GM12873 (cell line): ENCODE results near the gene NANOS1.

Experiments
- CTCF ChIP-seq: IDR thresholded peaks from 2 replicates; pipeline ENCODE4 v1.5.1; 2012; ENCODE audit warnings: low read depth, mild to moderate bottlenecking, moderate library complexity, low read length, control low read depth; ENCODE audit not compliant: insufficient read depth; ENCODE audit errors: missing control alignments

Gene NANOS1

DNA sequence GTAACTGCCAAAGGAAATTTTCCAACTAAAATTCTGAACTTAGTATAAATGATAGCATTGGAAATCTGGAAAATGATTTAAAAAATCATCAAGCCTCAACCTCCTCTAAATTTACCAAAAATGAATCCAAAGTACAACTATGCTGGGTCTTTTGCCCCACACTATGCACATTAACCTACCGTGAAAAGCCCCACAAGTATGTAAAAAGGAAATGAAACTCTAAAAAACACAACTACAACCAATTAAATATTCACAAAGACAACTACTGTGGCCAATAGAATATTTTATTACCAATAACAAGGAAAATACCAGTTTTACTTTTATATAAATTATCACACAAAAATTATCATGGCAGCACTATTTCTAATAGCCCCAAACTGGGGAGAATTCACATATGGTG lies 31.8 kb downstream of the NANOS1 start:
- TF ChIP-seq CTCF, result no peak

GRCh38 chr10:119061926-119062325 lies 32.4 kb downstream of the NANOS1 start:
- TF ChIP-seq CTCF, result no peak

DNA sequence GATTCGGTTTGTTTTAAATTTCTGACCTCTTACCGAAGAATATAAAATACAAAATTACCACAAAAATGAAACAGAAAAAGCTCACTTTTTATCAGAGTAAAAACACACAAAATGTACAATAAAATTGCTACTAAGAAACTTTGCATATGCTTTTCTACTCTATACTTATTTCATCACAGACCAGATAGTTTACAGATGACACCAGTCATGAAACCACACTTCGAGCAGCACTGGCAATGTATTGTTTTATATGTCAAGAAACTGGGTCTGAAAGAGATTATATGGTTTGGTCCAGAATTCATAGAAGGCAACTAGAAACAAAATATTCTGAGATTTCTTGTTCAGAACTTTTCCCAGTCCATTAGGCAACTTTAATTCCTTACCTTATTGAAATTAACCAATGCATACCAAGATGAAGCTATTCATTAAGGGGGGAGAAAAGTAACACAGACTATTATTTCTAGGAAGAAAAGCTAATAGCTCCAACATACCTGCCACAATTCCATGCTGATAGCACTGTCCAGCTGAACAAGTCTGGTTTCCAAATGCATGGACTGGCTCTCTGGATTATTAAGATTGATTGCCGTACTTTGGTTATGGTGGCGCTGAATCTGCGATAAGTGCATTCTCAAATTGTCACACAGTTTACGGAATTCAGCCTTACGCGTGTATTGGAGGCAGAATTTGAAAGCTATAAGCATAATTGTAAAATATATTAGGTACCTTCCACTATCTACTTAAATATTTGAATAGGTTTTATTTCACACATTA lies 41.1 kb downstream of the NANOS1 start:
- no peak for TF ChIP-seq CTCF

DNA sequence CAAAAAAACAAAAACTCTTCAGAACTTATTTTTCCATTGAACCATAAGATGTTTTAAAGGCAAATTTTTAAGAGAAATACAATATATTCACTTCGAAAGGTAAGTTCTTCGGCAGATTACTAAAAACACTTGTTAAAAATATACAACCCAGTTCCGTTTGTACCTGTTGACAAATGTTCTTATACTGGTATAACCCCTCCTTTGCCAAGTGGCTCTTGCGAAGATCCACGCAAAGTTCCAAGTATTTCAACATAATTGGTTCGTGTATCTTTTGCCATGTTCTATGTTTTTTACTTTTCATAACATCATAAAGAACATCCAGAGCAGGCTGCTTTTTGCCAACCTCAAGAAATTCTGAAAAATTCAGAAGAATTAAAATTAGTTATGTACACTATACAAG lies 44.1 kb downstream of the NANOS1 start:
- TF ChIP-seq CTCF, result no peak

DNA sequence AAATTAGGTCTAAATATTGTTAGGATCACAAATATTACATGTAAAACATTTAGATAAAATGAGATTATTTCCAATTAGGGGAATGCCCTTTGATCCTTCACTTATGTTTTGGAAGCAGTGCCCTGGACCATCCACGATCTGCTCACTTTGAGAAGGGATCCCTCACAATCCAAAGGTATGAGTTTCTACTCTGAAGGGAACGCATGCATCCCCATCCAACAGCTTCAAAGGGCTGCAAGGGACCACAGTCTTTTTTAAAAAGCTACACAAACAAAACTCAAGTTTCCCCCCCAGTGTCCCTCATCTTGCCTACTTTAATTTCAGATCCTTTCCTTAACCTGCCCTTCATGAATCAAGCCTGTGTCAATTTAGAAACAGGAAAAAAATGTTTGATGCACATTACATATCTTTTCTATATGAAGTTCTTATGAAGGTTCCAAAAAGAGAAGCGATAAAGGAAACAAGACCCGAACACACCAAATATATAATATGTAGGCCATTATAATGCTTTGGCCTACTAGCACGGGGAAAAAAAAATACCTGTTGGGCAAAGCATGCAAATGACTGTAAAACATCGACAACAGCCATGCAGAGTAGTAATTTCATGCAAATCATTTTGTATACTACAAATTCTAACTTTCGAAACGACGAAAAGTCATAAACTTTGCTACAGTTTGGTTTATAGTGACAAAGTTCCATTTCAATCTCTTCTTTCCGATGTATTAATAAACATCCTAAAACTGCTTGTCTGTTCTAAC lies 49.1 kb downstream of the NANOS1 start:
- no peak for TF ChIP-seq CTCF

DNA sequence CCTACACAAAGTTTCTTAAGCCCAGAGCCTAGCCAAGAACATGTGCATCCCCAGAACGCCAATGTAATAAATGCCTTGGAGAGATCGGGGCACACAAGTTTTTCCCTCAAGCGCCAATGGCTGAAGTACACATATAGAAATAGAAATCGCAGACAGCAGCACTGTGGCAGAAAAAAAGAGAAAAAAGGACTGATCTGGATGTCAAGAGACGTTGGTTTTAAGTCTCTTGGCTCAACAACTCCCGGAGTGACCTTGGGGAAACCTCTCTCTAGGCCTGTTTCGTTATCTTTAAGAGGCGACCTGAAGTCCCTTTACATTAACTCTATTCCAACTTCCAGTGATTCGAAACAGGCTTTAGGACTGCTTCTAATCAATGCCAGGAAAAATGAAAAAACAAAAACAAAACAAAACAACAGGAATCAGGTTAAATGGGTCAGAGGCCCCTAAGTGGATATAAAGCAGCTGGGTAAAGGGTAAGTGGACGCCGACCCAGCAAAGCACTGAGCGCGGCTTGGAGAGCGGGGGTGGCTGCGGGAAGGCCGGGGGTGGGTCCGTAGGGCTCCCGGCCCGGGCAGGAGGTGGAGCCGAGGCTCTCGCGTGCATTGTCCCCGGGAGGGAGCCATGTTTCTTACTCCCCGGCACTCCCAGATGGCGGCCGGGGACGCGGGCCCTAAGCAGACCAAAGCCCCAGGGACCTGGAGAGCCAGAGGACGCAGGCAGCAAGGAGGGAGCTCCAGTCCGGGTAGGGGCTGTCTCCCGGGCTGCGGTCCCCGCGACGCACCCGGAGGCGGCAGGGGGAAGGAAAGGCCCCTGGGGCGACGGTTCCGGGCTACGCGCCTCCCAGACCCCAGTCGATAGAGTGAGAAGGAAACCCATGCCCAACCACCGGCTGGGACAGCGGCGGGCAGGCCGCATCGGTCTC lies 50.3 kb downstream of the NANOS1 start:
- TF ChIP-seq CTCF, result no peak
